Measurements from ENCODE around the gene DLGAP1.

DNA sequence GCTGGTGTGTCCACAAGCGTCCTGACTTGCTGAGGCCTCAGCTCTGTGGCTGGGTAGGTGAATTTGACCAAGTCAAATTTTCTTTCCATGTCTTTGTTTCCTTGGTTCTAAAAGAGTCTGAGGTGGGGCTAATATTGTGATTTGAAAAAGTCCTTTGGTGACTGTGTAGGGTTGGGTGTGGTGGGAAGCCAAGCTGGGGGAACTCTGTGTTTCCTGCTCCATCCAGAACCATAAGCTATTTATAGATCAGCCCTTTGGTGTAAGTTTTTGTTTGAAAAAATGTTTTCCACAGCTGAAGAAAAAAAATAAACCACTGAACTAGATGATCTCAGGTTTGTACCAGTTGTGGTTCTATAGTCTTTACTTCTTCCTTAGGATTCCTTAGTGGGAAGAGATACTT, 542.4 kb downstream of the DLGAP1 start:
- TF ChIP-seq, protein P1, sequence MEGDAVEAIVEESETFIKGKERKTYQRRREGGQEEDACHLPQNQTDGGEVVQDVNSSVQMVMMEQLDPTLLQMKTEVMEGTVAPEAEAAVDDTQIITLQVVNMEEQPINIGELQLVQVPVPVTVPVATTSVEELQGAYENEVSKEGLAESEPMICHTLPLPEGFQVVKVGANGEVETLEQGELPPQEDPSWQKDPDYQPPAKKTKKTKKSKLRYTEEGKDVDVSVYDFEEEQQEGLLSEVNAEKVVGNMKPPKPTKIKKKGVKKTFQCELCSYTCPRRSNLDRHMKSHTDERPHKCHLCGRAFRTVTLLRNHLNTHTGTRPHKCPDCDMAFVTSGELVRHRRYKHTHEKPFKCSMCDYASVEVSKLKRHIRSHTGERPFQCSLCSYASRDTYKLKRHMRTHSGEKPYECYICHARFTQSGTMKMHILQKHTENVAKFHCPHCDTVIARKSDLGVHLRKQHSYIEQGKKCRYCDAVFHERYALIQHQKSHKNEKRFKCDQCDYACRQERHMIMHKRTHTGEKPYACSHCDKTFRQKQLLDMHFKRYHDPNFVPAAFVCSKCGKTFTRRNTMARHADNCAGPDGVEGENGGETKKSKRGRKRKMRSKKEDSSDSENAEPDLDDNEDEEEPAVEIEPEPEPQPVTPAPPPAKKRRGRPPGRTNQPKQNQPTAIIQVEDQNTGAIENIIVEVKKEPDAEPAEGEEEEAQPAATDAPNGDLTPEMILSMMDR (IDR thresholded peaks at IDR 0.05), result no peak
- no peak for TF ChIP-seq EZH2 (IDR thresholded peaks at IDR 0.05)
